ENCODE data around the gene DNAJC2. TPM values are rescaled to one million over a fixed set of nuclear protein-coding genes. Genes with fewer than 3 reads are reported as not detected.

The DNAJC2 gene
- total RNA-seq, 3 donors from 2014 or later (not counting 1 experiment from before 2014, with no cell fraction given): 56.8 to 74.2 (median 59.9) TPM

- no peak overlapping the region for H3K27ac Mint-ChIP-seq
Observed at GRCh38 chr7:103388469-103389140, 44.0 kb upstream of the DNAJC2 start.

GRCh38 chr7:103387242-103387641 is 42.7 kb upstream of the DNAJC2 start:
- intact Hi-C loops (cut with micrococcal nuclease): no loop called here
- no peak overlapping the region for H3K27ac Mint-ChIP-seq
- 56% methylated on average over 1 of the region's 1 CpG for WGBS (ENCODE audit: insufficient coverage)

More at GRCh38 chr7:103388469-103389140, 44.0 kb upstream of the DNAJC2 start:
- H3K27me3 ChIP-seq (ENCODE audit: control insufficient read depth, insufficient read depth, low read length): no peaks in the 10 kb centered on the region
- ATAC-seq: no peak
- no peak for DNase-seq
- no peaks in the 10 kb centered on the region for H3K36me3 Mint-ChIP-seq
- H3K4me1 ChIP-seq (ENCODE audit: control insufficient read depth, insufficient read depth, low read length): no peaks in the 10 kb centered on the region
- no peaks in the 10 kb centered on the region for H3K4me1 Mint-ChIP-seq
- no peaks in the 10 kb centered on the region for H3K36me3 ChIP-seq (ENCODE audit: control insufficient read depth, insufficient read depth, low read length)
- intact Hi-C loops (cut with micrococcal nuclease): no loop called here
- H3K4me3 ChIP-seq (ENCODE audit: low read length): no peak overlapping the region
- 83% methylated on average over 4 of the region's 4 CpGs for WGBS (ENCODE audit: insufficient coverage)
- H3K9me3 Mint-ChIP-seq: no peaks in the 10 kb centered on the region
- H3K9me3 ChIP-seq (ENCODE audit: control insufficient read depth, insufficient read depth, low read length): no peaks in the 10 kb centered on the region
- no peak overlapping the region for H3K4me3 Mint-ChIP-seq
- H3K27me3 Mint-ChIP-seq (ENCODE audit: low read depth in 2 of 2): peaks cover 2 to 18% of the 10 kb centered on the region in 2 donors
- no peak for TF ChIP-seq CTCF (IDR thresholded peaks at IDR 0.05)
- no peak overlapping the region for H3K27ac ChIP-seq (ENCODE audit: low read length)

GRCh38 chr7:103382032-103382402 is 37.5 kb upstream of the DNAJC2 start:
- no peak overlapping the region for H3K27ac Mint-ChIP-seq
- Histone ChIP-seq H3K27me3 (ENCODE audit: control insufficient read depth, insufficient read depth, low read length) (peaks cover 2% of the 10 kb centered on the region), H3K4me1 (ENCODE audit: control insufficient read depth, insufficient read depth, low read length) (no peaks in the 10 kb centered on the region), H3K4me3 (ENCODE audit: low read length) (no peak overlapping the region), H3K36me3 (ENCODE audit: control insufficient read depth, insufficient read depth, low read length) (no peaks in the 10 kb centered on the region), H3K9me3 (ENCODE audit: control insufficient read depth, insufficient read depth, low read length) (no peaks in the 10 kb centered on the region), H3K27ac (ENCODE audit: low read length) (no peak overlapping the region)
- no peaks in the 10 kb centered on the region for H3K4me1 Mint-ChIP-seq
- H3K4me3 Mint-ChIP-seq: no peak overlapping the region
- no peaks in the 10 kb centered on the region for H3K9me3 Mint-ChIP-seq
- WGBS (ENCODE audit: insufficient coverage): 85% methylated on average over 5 of the region's 5 CpGs
- intact Hi-C loops (cut with micrococcal nuclease): no loop called here
- peaks cover 5 to 7% of the 10 kb centered on the region in 2 donors for H3K27me3 Mint-ChIP-seq (ENCODE audit: low read depth in 2 of 2)
- ATAC-seq: no peak
- no peak for DNase-seq
- TF ChIP-seq CTCF (IDR thresholded peaks at IDR 0.05): no peak
- no peaks in the 10 kb centered on the region for H3K36me3 Mint-ChIP-seq

More at GRCh38 chr7:103387242-103387641, 42.7 kb upstream of the DNAJC2 start:
- H3K4me3 Mint-ChIP-seq: no peak overlapping the region
- Histone ChIP-seq H3K36me3 (ENCODE audit: control insufficient read depth, insufficient read depth, low read length) (no peaks in the 10 kb centered on the region), H3K9me3 (ENCODE audit: control insufficient read depth, insufficient read depth, low read length) (no peaks in the 10 kb centered on the region), H3K4me1 (ENCODE audit: control insufficient read depth, insufficient read depth, low read length) (no peaks in the 10 kb centered on the region), H3K4me3 (ENCODE audit: low read length) (no peak overlapping the region), H3K27ac (ENCODE audit: low read length) (no peak overlapping the region), H3K27me3 (ENCODE audit: control insufficient read depth, insufficient read depth, low read length) (no peaks in the 10 kb centered on the region)
- H3K36me3 Mint-ChIP-seq: no peaks in the 10 kb centered on the region
- no peak for TF ChIP-seq CTCF (IDR thresholded peaks at IDR 0.05)
- ATAC-seq (no peak), DNase-seq (no peak)
- H3K4me1 Mint-ChIP-seq: no peaks in the 10 kb centered on the region
- H3K9me3 Mint-ChIP-seq: no peaks in the 10 kb centered on the region
- peaks cover 2 to 18% of the 10 kb centered on the region in 2 donors for H3K27me3 Mint-ChIP-seq (ENCODE audit: low read depth in 2 of 2)
